HEK293 (cell line): ENCODE measurements around the gene DLK2.

Experiments
- CTCF ChIA-PET: fragments of 350-600 bp; formaldehyde crosslinking; extraction: SDS; loops from one replicate; lab custom pipeline; 2021; ENCODE audit warnings: antibody characterized with exemption; lab: Yijun Ruan, JAX
- POLR2A ChIA-PET: fragments of 300-600 bp; formaldehyde crosslinking; extraction: SDS; loops from one replicate; lab custom pipeline; 2020; ENCODE audit warnings: antibody characterized with exemption, inconsistent platforms; lab: Yijun Ruan, JAX
- H3K27ac ChIP-seq: fragments of 200-500 bp; sonication (Bioruptor generic); 2 replicates; pipeline ENCODE4 v1.5.1; 2014; ENCODE audit warnings: low read depth, low read length, control low read depth, inconsistent platforms; ENCODE audit errors: extremely low read depth
- H3K36me3 ChIP-seq, 2 experiments: fragments of 200-500 bp in 1 of 2; sonication (Bioruptor generic) in 1 of 2; 1 replicate in 1 of 2; 2 replicates in 1 of 2; pipeline ENCODE4 v1.5.1; 2014 to 2017; ENCODE audit warnings: inconsistent platforms in 2 of 2, low read length in 2 of 2; ENCODE audit not compliant: control insufficient read depth in 2 of 2, insufficient read depth in 1 of 2
- H3K4me1 ChIP-seq: fragments of 200-500 bp; sonication (Bioruptor generic); 2 replicates; pipeline ENCODE4 v1.5.1; 2014; ENCODE audit warnings: mild to moderate bottlenecking, low read length, inconsistent platforms; ENCODE audit not compliant: control insufficient read depth, insufficient read depth
- H3K4me3 ChIP-seq: 2 replicates; pipeline ENCODE4 v1.5.1; 2011; ENCODE audit warnings: low read depth, mild to moderate bottlenecking, control low read depth, low read length, moderate library complexity
- H3K9me3 ChIP-seq: fragments of 200-500 bp; sonication (Bioruptor generic); 2 replicates; pipeline ENCODE4 v1.5.1; 2014; ENCODE audit warnings: low read depth, low read length, inconsistent platforms; ENCODE audit not compliant: control insufficient read depth, insufficient read depth
- BCL6B ChIP-seq: fragments of 450-650 bp; formaldehyde crosslinking; IDR thresholded peaks from 2 replicates; pipeline ENCODE4 v1.5.1; 2017; ENCODE audit warnings: missing biosample characterization, missing genetic modification characterization
- GLIS1 ChIP-seq: fragments of 450-650 bp; formaldehyde crosslinking; IDR thresholded peaks from 2 replicates; pipeline ENCODE4 v1.5.1; 2016; ENCODE audit warnings: missing biosample characterization, missing genetic modification characterization
- ZBTB48 ChIP-seq: fragments of 450-650 bp; formaldehyde crosslinking; IDR thresholded peaks from 2 replicates; pipeline ENCODE4 v1.5.1; 2016; ENCODE audit warnings: missing biosample characterization, missing genetic modification characterization
- ZFHX2 ChIP-seq: fragments of 450-650 bp; formaldehyde crosslinking; conservative IDR thresholded peaks from 2 replicates; pipeline ENCODE4 v1.5.1; 2016; ENCODE audit warnings: missing biosample characterization, missing genetic modification characterization
- ZNF157 ChIP-seq: fragments of 450-650 bp; formaldehyde crosslinking; IDR thresholded peaks from 2 replicates; pipeline ENCODE4 v1.5.1; 2016; ENCODE audit warnings: missing biosample characterization, missing genetic modification characterization
- ZNF16 ChIP-seq: fragments of 450-650 bp; formaldehyde crosslinking; IDR thresholded peaks from 2 replicates; pipeline ENCODE4 v1.5.1; 2016; ENCODE audit warnings: low read depth, missing biosample characterization, missing genetic modification characterization
- ZNF239 ChIP-seq: fragments of 450-650 bp; formaldehyde crosslinking; IDR thresholded peaks from 2 replicates; pipeline ENCODE4 v1.5.1; 2016; ENCODE audit warnings: missing biosample characterization, missing genetic modification characterization
- ZNF335 ChIP-seq: fragments of 450-650 bp; formaldehyde crosslinking; conservative IDR thresholded peaks from 2 replicates; pipeline ENCODE4 v1.5.1; 2016; ENCODE audit warnings: missing biosample characterization, missing genetic modification characterization
- ZNF362 ChIP-seq: fragments of 450-650 bp; formaldehyde crosslinking; IDR thresholded peaks from 2 replicates; pipeline ENCODE4 v1.5.1; 2016; ENCODE audit warnings: missing biosample characterization, missing genetic modification characterization
- ZNF423 ChIP-seq: fragments of 450-650 bp; formaldehyde crosslinking; IDR thresholded peaks from 2 replicates; pipeline ENCODE4 v1.5.1; 2016; ENCODE audit warnings: missing biosample characterization, missing genetic modification characterization
- ZNF600 ChIP-seq: fragments of 450-650 bp; formaldehyde crosslinking; IDR thresholded peaks from 2 replicates; pipeline ENCODE4 v1.5.1; 2016; ENCODE audit warnings: missing biosample characterization, missing genetic modification characterization
- ZNF664 ChIP-seq: fragments of 450-650 bp; formaldehyde crosslinking; IDR thresholded peaks from 2 replicates; pipeline ENCODE4 v1.5.1; 2016; ENCODE audit warnings: missing biosample characterization, missing genetic modification characterization
- ZNF704 ChIP-seq: fragments of 450-650 bp; formaldehyde crosslinking; IDR thresholded peaks from 2 replicates; pipeline ENCODE4 v1.5.1; 2016; ENCODE audit warnings: missing biosample characterization, missing genetic modification characterization
- ZNF707 ChIP-seq: fragments of 450-650 bp; formaldehyde crosslinking; IDR thresholded peaks from 2 replicates; pipeline ENCODE4 v1.5.1; 2016; ENCODE audit warnings: missing biosample characterization, missing genetic modification characterization
- ZNF768 ChIP-seq: fragments of 450-650 bp; formaldehyde crosslinking; IDR thresholded peaks from 2 replicates; pipeline ENCODE4 v1.5.1; 2018; ENCODE audit warnings: missing biosample characterization, mild to moderate bottlenecking, missing genetic modification characterization
- ZSCAN23 ChIP-seq: fragments of 450-650 bp; formaldehyde crosslinking; IDR thresholded peaks from 2 replicates; pipeline ENCODE4 v1.5.1; 2016; ENCODE audit warnings: missing biosample characterization, missing genetic modification characterization
- TF ChIP-seq, protein P1 (sequence below): fragments of 450-650 bp; formaldehyde crosslinking; IDR thresholded peaks from 2 replicates; pipeline ENCODE4 v1.5.1; 2017; ENCODE audit warnings: missing biosample characterization, missing genetic modification characterization
- TF ChIP-seq, protein P2 (sequence below): fragments of 450-650 bp; formaldehyde crosslinking; optimal IDR thresholded peaks from 2 replicates; pipeline ENCODE3; 2016; ENCODE audit warnings: missing biosample characterization, mild to moderate bottlenecking, missing genetic modification characterization
- TF ChIP-seq, protein P3 (sequence below): fragments of 450-650 bp; formaldehyde crosslinking; IDR thresholded peaks from 2 replicates; pipeline ENCODE4 v1.5.1; 2017; ENCODE audit warnings: missing biosample characterization, missing genetic modification characterization
- TF ChIP-seq, protein P4 (sequence below): fragments of 450-650 bp; formaldehyde crosslinking; IDR thresholded peaks from 2 replicates; pipeline ENCODE4 v1.5.1; 2017; ENCODE audit warnings: missing biosample characterization, missing genetic modification characterization

The DLK2 gene

DNA sequence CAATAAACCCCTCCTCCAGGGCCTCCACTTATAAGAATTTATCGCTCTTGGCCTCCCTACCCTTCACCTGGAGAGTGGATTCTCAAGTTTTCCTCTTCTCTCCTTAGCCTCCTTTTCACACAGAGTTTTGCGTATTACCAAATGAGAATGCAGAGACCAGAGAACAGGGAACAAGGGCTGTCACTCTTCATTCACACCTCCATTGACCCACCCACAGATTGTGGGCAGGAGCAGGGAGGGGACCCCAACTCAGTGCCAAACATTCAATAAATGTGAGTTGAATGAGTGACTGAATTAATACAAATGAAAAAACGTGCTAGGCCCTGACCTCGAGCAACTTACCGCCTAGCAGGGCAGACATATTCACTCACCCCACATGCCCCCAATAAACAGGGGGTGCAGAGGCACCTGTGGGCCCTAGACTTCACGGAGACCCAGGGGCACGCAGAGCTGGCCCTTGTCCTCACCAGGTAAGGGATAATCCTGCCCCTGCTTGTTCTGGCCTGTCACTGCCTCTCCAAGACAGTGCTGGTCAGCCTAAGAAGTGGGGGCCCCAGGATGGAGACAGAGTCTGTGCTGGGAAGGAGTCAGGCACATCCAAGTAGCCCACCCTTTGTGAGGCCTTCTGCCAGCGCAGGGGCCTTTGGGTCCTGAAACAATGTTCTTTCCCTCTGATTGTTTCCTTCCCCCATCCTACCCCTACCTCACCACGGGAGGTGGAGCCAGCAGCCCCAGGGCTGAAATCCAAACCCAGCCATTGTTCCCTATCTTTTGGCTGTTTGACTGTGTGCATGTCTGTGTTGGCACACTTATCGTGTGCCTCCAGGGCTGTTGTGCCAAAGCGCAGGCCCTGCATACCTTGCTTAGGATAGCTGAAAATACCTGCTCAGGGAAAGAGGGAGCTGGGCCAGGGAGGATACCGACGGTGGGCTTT lies 13.7 kb upstream of the DLK2 start:
- no peaks in the 10 kb centered on the region for H3K9me3 ChIP-seq
- peak; percentile 80 for TF ChIP-seq ZNF335
- 0 out of 2 replicates have a peak, but pooled peaks have one; percentile 20 for TF ChIP-seq ZFHX2 (tag by site-specific recombination)
- TF ChIP-seq, protein P1, sequence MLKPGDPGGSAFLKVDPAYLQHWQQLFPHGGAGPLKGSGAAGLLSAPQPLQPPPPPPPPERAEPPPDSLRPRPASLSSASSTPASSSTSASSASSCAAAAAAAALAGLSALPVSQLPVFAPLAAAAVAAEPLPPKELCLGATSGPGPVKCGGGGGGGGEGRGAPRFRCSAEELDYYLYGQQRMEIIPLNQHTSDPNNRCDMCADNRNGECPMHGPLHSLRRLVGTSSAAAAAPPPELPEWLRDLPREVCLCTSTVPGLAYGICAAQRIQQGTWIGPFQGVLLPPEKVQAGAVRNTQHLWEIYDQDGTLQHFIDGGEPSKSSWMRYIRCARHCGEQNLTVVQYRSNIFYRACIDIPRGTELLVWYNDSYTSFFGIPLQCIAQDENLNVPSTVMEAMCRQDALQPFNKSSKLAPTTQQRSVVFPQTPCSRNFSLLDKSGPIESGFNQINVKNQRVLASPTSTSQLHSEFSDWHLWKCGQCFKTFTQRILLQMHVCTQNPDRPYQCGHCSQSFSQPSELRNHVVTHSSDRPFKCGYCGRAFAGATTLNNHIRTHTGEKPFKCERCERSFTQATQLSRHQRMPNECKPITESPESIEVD = no peak
- no peak for TF ChIP-seq ZNF157
- TF ChIP-seq, protein P2, sequence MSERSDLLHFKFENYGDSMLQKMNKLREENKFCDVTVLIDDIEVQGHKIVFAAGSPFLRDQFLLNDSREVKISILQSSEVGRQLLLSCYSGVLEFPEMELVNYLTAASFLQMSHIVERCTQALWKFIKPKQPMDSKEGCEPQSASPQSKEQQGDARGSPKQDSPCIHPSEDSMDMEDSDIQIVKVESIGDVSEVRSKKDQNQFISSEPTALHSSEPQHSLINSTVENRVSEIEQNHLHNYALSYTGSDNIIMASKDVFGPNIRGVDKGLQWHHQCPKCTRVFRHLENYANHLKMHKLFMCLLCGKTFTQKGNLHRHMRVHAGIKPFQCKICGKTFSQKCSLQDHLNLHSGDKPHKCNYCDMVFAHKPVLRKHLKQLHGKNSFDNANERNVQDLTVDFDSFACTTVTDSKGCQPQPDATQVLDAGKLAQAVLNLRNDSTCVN (tag by site-specific recombination) = no peak
- peak; percentile 24; the same call in 1 of the 2 replicates for TF ChIP-seq ZNF600 (tag by site-specific recombination)
- TF ChIP-seq, all 188 proteins: peak for 3
- H3K36me3 ChIP-seq = no peaks in the 10 kb centered on the region
- CTCF ChIA-PET = interaction anchor here (0.7 kb wide), 2 partner anchors 182 to 301 kb away, joined by 3 read pairs; no protein-coding TSS in a partner anchor
- peaks cover 5% of the 10 kb centered on the region; the same call in 1 of the 2 replicates for H3K4me1 ChIP-seq
- POLR2A ChIA-PET = no interaction called here
- no peak overlapping the region for H3K4me3 ChIP-seq
- H3K27ac ChIP-seq = no peak overlapping the region; the same call in 1 of the 2 replicates

DNA sequence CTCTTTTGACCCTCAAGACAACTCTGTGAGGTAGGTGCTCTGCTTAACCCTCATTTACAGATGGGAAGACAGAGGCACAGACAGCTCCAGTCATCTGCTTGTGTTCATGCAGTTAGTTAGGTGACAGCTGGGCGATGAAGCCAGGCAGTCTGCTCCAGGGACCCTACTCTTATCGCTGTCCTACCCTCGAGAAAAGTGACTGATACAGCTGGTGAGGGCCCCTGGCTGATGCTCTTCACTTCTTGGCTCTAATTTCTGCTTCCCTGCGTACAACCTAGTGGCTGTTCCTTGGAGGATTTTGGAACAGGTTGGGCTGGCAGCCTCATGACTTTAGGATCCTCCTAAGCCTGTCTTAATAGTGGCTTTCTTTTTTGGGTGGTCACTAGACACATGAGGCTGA lies 12.9 kb upstream of the DLK2 start:
- ChIA-PET CTCF (interaction anchor here (0.7 to 1.2 kb wide), 2 partner anchors 14 to 38 kb away, joined by 3 to 4 read pairs; no protein-coding TSS in a partner anchor), POLR2A (no interaction called here)
- H3K36me3 ChIP-seq = no peaks in the 10 kb centered on the region
- H3K4me1 ChIP-seq = peaks cover 5% of the 10 kb centered on the region; the same call in 1 of the 2 replicates
- no peak overlapping the region for H3K4me3 ChIP-seq
- H3K9me3 ChIP-seq = no peaks in the 10 kb centered on the region
- no peak overlapping the region for H3K27ac ChIP-seq
- TF ChIP-seq ZNF239 (tag by site-specific recombination) (no peak), ZSCAN23 (tag by site-specific recombination) (no peak)

DNA sequence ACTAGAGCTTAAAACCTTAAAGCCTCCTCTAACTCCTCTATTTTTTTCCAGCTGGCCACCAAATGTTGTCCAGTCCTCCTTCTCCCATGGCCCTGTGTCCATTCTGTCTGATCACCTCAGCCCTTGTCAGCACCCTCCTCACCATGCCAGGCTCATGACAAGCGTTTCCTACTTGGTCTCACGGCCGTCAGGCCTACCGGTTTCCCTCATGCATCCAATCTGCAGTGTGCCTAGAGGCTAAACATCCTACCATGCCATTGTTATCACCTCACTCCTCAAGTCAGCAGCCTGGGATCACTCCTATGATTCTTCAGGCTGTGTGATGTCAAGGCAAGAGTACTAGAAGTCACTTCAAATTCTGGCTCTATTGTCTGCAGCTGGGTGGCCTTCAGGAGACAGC lies 12.4 kb upstream of the DLK2 start:
- Histone ChIP-seq H3K27ac (no peak overlapping the region), H3K4me3 (no peak overlapping the region), H3K9me3 (no peaks in the 10 kb centered on the region), H3K4me1 (peaks cover 5% of the 10 kb centered on the region; the same call in 1 of the 2 replicates), H3K36me3 (no peaks in the 10 kb centered on the region)
- CTCF ChIA-PET = interaction anchor here (0.7 to 1.2 kb wide), 2 partner anchors 14 to 39 kb away, joined by 3 to 4 read pairs; no protein-coding TSS in a partner anchor
- POLR2A ChIA-PET = interaction anchor here (1.0 kb wide), 1 partner anchor 33 kb away, joined by 3 read pairs; no protein-coding TSS in a partner anchor
- TF ChIP-seq ZNF704 (tag by site-specific recombination) (no peak), ZNF664 (tag by site-specific recombination) (no peak), ZBTB48 (tag by site-specific recombination) (no peak), ZNF423 (tag by site-specific recombination) (no peak), ZNF16 (tag by site-specific recombination) (no peak), GLIS1 (no peak), ZNF768 (tag by site-specific recombination) (no peak), ZNF707 (tag by site-specific recombination) (no peak), BCL6B (tag by site-specific recombination) (no peak), ZNF362 (tag by site-specific recombination) (no peak)
- TF ChIP-seq, protein P3, sequence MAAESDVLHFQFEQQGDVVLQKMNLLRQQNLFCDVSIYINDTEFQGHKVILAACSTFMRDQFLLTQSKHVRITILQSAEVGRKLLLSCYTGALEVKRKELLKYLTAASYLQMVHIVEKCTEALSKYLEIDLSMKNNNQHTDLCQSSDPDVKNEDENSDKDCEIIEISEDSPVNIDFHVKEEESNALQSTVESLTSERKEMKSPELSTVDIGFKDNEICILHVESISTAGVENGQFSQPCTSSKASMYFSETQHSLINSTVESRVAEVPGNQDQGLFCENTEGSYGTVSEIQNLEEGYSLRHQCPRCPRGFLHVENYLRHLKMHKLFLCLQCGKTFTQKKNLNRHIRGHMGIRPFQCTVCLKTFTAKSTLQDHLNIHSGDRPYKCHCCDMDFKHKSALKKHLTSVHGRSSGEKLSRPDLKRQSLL (tag by site-specific recombination) = no peak
- TF ChIP-seq, protein P4, sequence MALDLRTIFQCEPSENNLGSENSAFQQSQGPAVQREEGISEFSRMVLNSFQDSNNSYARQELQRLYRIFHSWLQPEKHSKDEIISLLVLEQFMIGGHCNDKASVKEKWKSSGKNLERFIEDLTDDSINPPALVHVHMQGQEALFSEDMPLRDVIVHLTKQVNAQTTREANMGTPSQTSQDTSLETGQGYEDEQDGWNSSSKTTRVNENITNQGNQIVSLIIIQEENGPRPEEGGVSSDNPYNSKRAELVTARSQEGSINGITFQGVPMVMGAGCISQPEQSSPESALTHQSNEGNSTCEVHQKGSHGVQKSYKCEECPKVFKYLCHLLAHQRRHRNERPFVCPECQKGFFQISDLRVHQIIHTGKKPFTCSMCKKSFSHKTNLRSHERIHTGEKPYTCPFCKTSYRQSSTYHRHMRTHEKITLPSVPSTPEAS (tag by site-specific recombination) = no peak
